Hepatocyte (in vitro differentiated cells): ENCODE data around the gene AMIGO1.

Experiments used
- CTCF ChIP-seq: fragments of 200-600 bp; sonication (generic); IDR thresholded peaks from 2 replicates; pipeline ENCODE4 v1.5.1; 2016; ENCODE audit warnings: antibody characterized with exemption, mild to moderate bottlenecking; ENCODE audit not compliant: poor library complexity
- EZH2 ChIP-seq: fragments of 200-600 bp; sonication (generic); IDR thresholded peaks from 2 replicates; pipeline ENCODE4 v1.6.1; 2016; ENCODE audit warnings: antibody characterized with exemption, mild to moderate bottlenecking, borderline replicate concordance

GRCh38 chr1:109516872-109517271, 7.3 kb upstream of the AMIGO1 start:
- no peak for TF ChIP-seq CTCF
- no peak for TF ChIP-seq EZH2
